K562 (cell line): ENCODE data around the gene KITLG.

Source experiments
- CTCF ChIP-seq, 3 experiments: IDR thresholded peaks in 2 of 3; conservative IDR thresholded peaks in 1 of 3; 2 replicates each; pipeline ENCODE4 v1.5.1; 2011 to 2012; ENCODE audit warnings: low read length in 3 of 3, mild to moderate bottlenecking in 3 of 3, control low read depth in 2 of 3, improper control_type of control experiment in 1 of 3, inconsistent platforms in 1 of 3, low read depth in 1 of 3, mixed read lengths in 1 of 3, moderate library complexity in 1 of 3; ENCODE audit not compliant: insufficient read depth in 2 of 3
- FOS ChIP-seq: IDR thresholded peaks from 3 replicates; pipeline ENCODE4 v1.6.1; 2011; ENCODE audit not compliant: insufficient read length; ENCODE audit errors: extremely low read depth
- GTF2F1 ChIP-seq: IDR thresholded peaks from 2 replicates; pipeline ENCODE4 v1.6.1; 2011; ENCODE audit warnings: low read depth, low read length, improper control_type of control experiment
- HEY1 ChIP-seq: fragments of 250-450 bp; sonication (Bioruptor Pico); IDR thresholded peaks from 2 replicates; pipeline ENCODE4 v1.5.0; 2020; ENCODE audit warnings: mild to moderate bottlenecking, moderate library complexity, borderline replicate concordance
- HLTF ChIP-seq: fragments of 450-650 bp; IDR thresholded peaks from 2 replicates; pipeline ENCODE4 v1.6.1; 2016
- JUND ChIP-seq, 2 experiments: IDR thresholded peaks; 2 replicates in 1 of 2; 3 replicates in 1 of 2; pipeline ENCODE4 v1.6.1; 2011; ENCODE audit warnings: borderline replicate concordance in 2 of 2, low read depth in 2 of 2, low read length in 2 of 2, improper control_type of control experiment in 1 of 2, missing biosample characterization in 1 of 2, missing genetic modification characterization in 1 of 2, missing genetic modification reagents in 1 of 2
- POLR2A ChIP-seq: fragments of 450-650 bp; conservative IDR thresholded peaks from 2 replicates; pipeline ENCODE4 v1.6.1; 2016
- STAT5B ChIP-seq: fragments of 250-450 bp; sonication (Bioruptor Pico); IDR thresholded peaks from 2 replicates; pipeline ENCODE4 v1.8.0; 2021; ENCODE audit warnings: mild to moderate bottlenecking, inconsistent platforms
- TFE3 ChIP-seq: fragments of 450-650 bp; formaldehyde crosslinking; IDR thresholded peaks from 2 replicates; pipeline ENCODE4 v1.4.0; 2020; ENCODE audit warnings: mild to moderate bottlenecking, mixed read lengths
- ZHX1 ChIP-seq: fragments of 150-350 bp; conservative IDR thresholded peaks from 2 replicates; pipeline ENCODE4 v1.6.1; 2014; ENCODE audit warnings: low read length
- ZNF311 ChIP-seq: fragments of 250-450 bp; sonication (Bioruptor Pico); IDR thresholded peaks from 2 replicates; pipeline ENCODE4 v1.4.0; 2020; ENCODE audit warnings: mild to moderate bottlenecking, moderate library complexity

- TF ChIP-seq TFE3 (CRISPR knock-in tag) (no peak), POLR2A (no peak), JUND (IDR thresholded peaks at IDR 0.05; ENCODE audit: borderline replicate concordance, low read depth, low read length) (no peak), JUND (tag; IDR thresholded peaks at IDR 0.05; ENCODE audit: borderline replicate concordance, low read depth, low read length) (no peak), CTCF (IDR thresholded peaks at IDR 0.05 in 2 of 3, conservative IDR thresholded peaks at IDR 0.05 in 1 of 3; ENCODE audit: insufficient read depth in 2 of 3, low read depth in 1 of 3, low read length in 3 of 3) (no peak), HEY1 (no peak), FOS (no peak), ZHX1 (no peak), ZNF311 (CRISPR knock-in tag) (no peak), HLTF (no peak), GTF2F1 (no peak), STAT5B (CRISPR knock-in tag) (no peak)
Observed at GRCh38 chr12:88578276-88579160, 1.8 kb downstream of the KITLG start.
